Naive B cell (primary cell): Measurements from ENCODE around the gene BTBD2. TPM values are rescaled to one million over a fixed set of nuclear protein-coding genes. Genes with fewer than 3 reads are reported as not detected.

Source experiments
- ATAC-seq, 2 donors: fragments of 150-1000 bp; cut with Tn5 transposase; 2 replicates each; pipeline ENCODE4 v1.10.0; 2021; ENCODE audit warnings: low read depth in 2 of 2, mild to moderate bottlenecking in 2 of 2, moderate library complexity in 2 of 2
- DNase-seq: peaks from one replicate; pipeline ENCODE4 v3.0.0; 2022
- H3K27ac Mint-ChIP-seq, 6 donors: one replicate each; pipeline ENCODE4 v1.8.0; 2020 to 2022; ENCODE audit warnings: mild to moderate bottlenecking in 6 of 6, mixed read lengths in 6 of 6, moderate library complexity in 5 of 6, inconsistent platforms in 2 of 6
- H3K27me3 Mint-ChIP-seq, 3 donors: one replicate each; pipeline ENCODE4 v1.8.0; 2021 to 2022; ENCODE audit warnings: mixed read lengths in 3 of 3, mild to moderate bottlenecking in 1 of 3
- H3K36me3 Mint-ChIP-seq, 2 donors: one replicate each; pipeline ENCODE4 v1.8.0; 2020 to 2022; ENCODE audit warnings: mixed read lengths in 2 of 2, inconsistent platforms in 1 of 2, mild to moderate bottlenecking in 1 of 2
- H3K4me1 Mint-ChIP-seq, 3 donors: one replicate each; pipeline ENCODE4 v1.8.0; 2020 to 2022; ENCODE audit warnings: mixed read lengths in 3 of 3, inconsistent platforms in 1 of 3, mild to moderate bottlenecking in 1 of 3, moderate library complexity in 1 of 3
- H3K4me3 Mint-ChIP-seq, 8 donors: one replicate each; pipeline ENCODE4 v1.8.0; 2020 to 2022; ENCODE audit warnings: mild to moderate bottlenecking in 8 of 8, mixed read lengths in 8 of 8, moderate library complexity in 8 of 8, inconsistent platforms in 2 of 8
- H3K9me3 Mint-ChIP-seq, 7 donors: one replicate each; pipeline ENCODE4 v1.8.0; 2020 to 2022; ENCODE audit warnings: mixed read lengths in 7 of 7, mild to moderate bottlenecking in 5 of 7, inconsistent platforms in 2 of 7, moderate library complexity in 1 of 7
- polyA plus RNA-seq, 6 donors: library from polyadenylated mRNA; unstranded; fragments of 300-500 nt; fragmentation: Illumina TruSeq; gene quantifications; one replicate each; pipeline ENCODE4 v1.2.3, GENCODE V29; 2021; ENCODE audit warnings: low read depth in 6 of 6

BTBD2 gene
- polyA plus RNA-seq, 6 donors from 2014 or later = 1.7 to 9.2 (median 4.8) TPM

GRCh38 chr19:2056837-2057192, 41.3 kb upstream of the BTBD2 start:
- H3K4me1 Mint-ChIP-seq = peaks cover 30 to 59% (median 53%) of the 10 kb centered on the region in 3 donors
- H3K36me3 Mint-ChIP-seq = no peaks in the 10 kb centered on the region
- H3K27me3 Mint-ChIP-seq = no peaks in the 10 kb centered on the region
- no peak for ATAC-seq
- H3K9me3 Mint-ChIP-seq = no peaks in the 10 kb centered on the region
- peak overlapping the region in 3 of 6 donors; percentile 67 to 98 (median 71) for H3K27ac Mint-ChIP-seq
- no peak for DNase-seq
- H3K4me3 Mint-ChIP-seq = peak overlapping the region in 7 of 8 donors; percentile 14 to 77 (median 60)

GRCh38 chr19:2055931-2056836, 40.7 kb upstream of the BTBD2 start:
- Mint-ChIP-seq H3K36me3 (no peaks in the 10 kb centered on the region), H3K9me3 (no peaks in the 10 kb centered on the region), H3K4me1 (peaks cover 36 to 62% (median 59%) of the 10 kb centered on the region in 3 donors), H3K4me3 (peak overlapping the region; percentile 65 to 83 (median 76)), H3K27me3 (no peaks in the 10 kb centered on the region), H3K27ac (peak overlapping the region; percentile 68 to 99 (median 96))
- DNase-seq (no peak), ATAC-seq (no peak)

DNA sequence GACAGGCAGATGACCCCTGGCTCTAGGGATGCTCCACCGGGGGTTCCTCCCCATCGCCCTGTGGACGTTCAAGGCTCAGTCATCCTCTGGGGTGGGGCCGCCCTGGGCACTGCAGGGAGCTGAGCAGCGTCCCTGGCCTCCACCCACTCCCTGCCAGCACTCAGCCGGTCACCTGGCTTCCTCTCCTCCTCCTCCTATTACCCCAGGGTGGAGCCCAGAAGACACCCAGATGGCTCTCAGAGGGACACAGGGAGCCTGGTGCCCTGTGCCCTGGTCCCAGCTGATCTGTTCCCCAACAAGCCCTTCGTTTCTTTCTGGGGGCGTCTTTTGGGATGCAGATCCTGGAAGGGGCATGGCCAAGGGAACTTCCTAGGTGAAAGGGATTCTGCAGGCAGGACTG, 39.2 kb upstream of the BTBD2 start:
- no peaks in the 10 kb centered on the region for H3K9me3 Mint-ChIP-seq
- no peak for ATAC-seq
- H3K4me1 Mint-ChIP-seq = peaks cover 35 to 54% (median 53%) of the 10 kb centered on the region in 3 donors
- H3K27me3 Mint-ChIP-seq = no peaks in the 10 kb centered on the region
- H3K27ac Mint-ChIP-seq = peak overlapping the region; percentile 87 to 99 (median 96)
- H3K36me3 Mint-ChIP-seq = no peaks in the 10 kb centered on the region
- no peak for DNase-seq
- H3K4me3 Mint-ChIP-seq = peak overlapping the region; percentile 65 to 84 (median 76)

- ATAC-seq = no peak
- H3K4me1 Mint-ChIP-seq = peaks cover 43 to 61% (median 60%) of the 10 kb centered on the region in 3 donors
- no peaks in the 10 kb centered on the region for H3K9me3 Mint-ChIP-seq
- no peak for DNase-seq
- H3K27me3 Mint-ChIP-seq = no peaks in the 10 kb centered on the region
- peak overlapping the region; percentile 77 to 99 (median 98) for H3K27ac Mint-ChIP-seq
- no peaks in the 10 kb centered on the region for H3K36me3 Mint-ChIP-seq
- H3K4me3 Mint-ChIP-seq = peak overlapping the region in 5 of 8 donors; percentile 29 to 79 (median 52)
Measured at GRCh38 chr19:2053601-2054389, 38.3 kb upstream of the BTBD2 start.

DNA sequence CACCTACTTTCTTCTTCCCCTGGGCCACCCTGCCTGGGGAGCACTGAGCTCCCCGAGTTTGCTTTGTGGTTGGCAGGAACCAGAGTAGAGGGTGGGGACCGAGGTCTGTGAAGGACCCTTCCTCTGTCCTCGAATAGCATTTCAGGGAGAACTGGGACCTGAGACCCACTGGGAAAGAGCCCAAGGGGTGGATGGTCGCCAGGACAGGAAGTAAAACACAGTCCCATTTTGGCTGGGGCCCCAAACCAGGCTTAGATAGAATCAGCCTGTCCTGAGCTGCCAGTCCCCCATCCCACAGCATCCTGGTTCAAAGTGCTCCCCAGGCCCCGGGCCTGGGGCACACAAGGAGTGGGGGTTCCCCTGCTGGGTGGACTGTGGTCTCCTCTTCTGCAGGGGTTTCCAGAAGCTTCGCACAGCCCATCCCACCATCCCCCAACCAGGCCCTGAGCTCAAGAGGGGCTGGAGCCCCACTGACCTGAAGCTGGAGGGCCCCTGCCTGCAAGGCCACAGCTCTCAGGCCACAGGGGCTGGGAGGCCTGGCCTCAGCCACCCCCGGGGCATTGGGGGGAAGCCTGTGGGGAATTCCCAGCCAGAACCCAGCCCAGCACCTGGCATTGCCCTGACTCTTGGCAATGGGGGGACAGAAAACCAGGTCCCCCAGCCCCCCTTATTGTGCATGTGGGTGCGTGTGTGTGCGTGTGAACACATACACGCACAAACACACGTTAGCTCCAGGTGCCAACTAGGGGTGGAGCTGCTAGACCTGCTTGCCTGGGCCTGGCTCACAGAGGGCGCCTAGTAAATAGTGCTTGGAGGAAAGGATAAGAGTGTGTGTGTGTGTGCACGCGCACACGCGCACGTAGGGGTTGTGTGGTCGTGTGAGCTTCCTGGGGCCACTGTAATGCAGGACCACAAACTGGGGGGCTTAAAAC, 36.5 kb upstream of the BTBD2 start:
- Mint-ChIP-seq H3K36me3 (no peaks in the 10 kb centered on the region), H3K9me3 (no peaks in the 10 kb centered on the region), H3K4me3 (peak overlapping the region; percentile 73 to 93 (median 84)), H3K4me1 (peaks cover 42 to 63% (median 55%) of the 10 kb centered on the region in 3 donors), H3K27me3 (no peaks in the 10 kb centered on the region), H3K27ac (peak overlapping the region; percentile 98 to 99 (median 99))
- ATAC-seq (peak; percentile 39 to 46), DNase-seq (peak; percentile 83)

DNA sequence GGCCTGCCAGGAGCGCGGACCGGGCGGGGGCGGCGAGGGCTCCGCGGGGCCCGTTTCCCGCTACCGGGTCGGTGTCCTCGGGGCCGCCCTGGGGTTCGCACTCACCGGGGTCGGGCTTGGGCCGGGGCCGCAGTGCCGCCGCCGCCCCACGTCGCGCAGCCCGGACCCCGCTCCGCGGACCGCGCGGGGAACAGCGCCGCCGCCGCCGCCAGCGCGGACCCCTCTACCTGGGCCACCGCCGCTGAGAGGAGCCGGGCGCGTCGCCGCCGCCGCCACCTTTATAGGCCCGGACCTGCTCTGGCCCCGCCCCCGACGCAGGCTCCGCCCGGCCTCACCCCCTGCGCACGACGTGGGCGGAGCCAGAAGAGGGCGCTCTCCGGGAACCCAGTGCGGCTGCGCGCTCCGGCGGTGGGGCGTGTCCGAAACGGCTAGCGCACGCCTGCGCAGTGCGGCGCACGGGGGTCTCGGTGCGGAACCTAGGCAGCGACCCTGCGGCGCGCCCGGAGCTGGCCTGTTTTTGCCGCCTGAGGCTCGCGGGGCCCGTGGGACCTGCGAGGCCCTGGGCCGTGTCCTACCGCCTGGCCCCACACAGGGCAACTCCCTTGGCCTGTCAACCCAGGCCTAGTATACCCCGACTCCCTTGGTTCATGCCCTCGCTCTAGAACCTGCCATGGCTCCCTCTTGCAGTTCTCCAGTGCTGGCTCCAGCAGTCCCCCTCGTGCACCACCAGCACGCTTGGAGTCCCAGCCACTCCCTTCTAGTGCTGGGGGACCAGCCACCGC, 35.7 kb upstream of the BTBD2 start, which contains the start of gene MKNK2:
Gene MKNK2 (minus strand): TSS at position 254 of the 782 bp plus-strand sequence. CDS start 393 bp downstream, outside the sequence.
- no peaks in the 10 kb centered on the region for H3K27me3 Mint-ChIP-seq
- ATAC-seq (peak; percentile 43 to 57), DNase-seq (peak; percentile 96)
- no peaks in the 10 kb centered on the region for H3K36me3 Mint-ChIP-seq
- peak within 1 kb of the TSS; percentile 85 to 96 (median 92) for H3K4me3 Mint-ChIP-seq
- peaks cover 35 to 58% (median 57%) of the 10 kb centered on the region in 3 donors for H3K4me1 Mint-ChIP-seq
- peak within 1 kb of the TSS; percentile 98 to 99 (median 99) for H3K27ac Mint-ChIP-seq
- H3K9me3 Mint-ChIP-seq = no peaks in the 10 kb centered on the region

DNA sequence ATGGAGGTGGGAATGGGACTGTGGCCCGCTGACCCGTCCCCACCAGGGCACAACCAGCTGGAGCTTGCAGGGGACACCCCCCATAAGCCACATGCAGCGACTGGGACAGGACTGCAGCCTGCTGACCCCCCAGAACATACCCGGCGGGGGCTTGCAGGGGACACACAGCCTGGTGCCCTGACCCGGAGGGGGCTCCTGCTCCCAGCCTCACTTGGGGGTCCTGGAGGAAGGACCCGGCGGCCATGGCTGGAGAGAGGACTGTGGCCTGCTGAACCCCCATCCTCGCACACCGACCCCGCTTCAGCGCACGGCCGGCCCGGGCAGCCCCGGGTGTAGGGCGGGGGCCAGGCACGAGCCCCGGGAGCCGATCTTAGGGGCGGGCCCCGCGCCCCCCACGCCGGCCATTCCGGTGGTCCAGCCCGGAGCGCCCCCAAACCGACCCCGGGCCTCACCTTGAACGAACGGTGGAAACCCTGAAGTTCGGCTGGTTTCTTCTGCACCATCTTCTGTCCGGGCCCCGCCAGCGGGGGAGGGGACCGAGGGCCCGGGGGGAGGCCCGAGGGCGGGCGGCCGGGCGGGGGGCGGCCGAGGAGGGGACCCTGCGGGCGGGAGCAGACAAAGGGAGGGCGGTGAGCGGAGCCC, 35.0 kb upstream of the BTBD2 start:
- Mint-ChIP-seq H3K27ac (peak overlapping the region; percentile 96 to 99 (median 98)), H3K4me3 (peak overlapping the region; percentile 85 to 96 (median 92)), H3K36me3 (no peaks in the 10 kb centered on the region), H3K9me3 (no peaks in the 10 kb centered on the region), H3K4me1 (peaks cover 32 to 57% (median 54%) of the 10 kb centered on the region in 3 donors), H3K27me3 (no peaks in the 10 kb centered on the region)
- no peak for DNase-seq
- peak in 1 of 2 donors; percentile 2 for ATAC-seq

DNA sequence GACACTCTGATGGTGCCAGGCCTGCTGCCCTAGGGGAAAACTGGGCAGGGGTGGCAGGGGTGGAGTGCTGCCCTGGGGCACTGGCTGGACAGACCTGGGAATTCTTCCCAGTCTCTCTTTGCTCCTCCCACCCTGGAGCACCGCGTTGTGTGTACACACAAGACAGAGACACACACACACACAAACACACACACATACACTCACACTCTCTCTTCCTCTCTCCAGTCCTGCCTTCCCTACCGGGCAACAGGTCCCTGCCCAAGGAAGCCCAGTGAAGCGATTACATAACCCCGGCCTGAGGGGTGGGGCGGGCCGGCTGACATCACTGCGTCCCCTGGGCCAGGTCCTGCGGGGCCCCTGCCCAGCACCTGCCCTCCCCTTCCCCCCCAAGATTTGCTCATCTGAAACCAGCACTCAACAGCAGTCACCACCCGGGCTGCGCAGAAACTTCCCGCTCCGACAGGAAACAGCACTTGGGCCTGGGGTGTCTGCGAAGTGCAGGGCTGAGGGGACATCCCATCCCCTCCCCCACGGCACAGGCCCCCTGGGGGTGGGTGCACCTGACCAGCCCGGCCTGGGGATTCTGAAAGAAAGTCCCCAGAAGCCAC, 34.3 kb upstream of the BTBD2 start:
- peak; percentile 90 for DNase-seq
- Mint-ChIP-seq H3K36me3 (no peaks in the 10 kb centered on the region), H3K27me3 (no peaks in the 10 kb centered on the region), H3K4me3 (peak overlapping the region; percentile 85 to 96 (median 92)), H3K9me3 (no peaks in the 10 kb centered on the region), H3K27ac (peak overlapping the region; percentile 96 to 99 (median 98)), H3K4me1 (peaks cover 31 to 55% (median 52%) of the 10 kb centered on the region in 3 donors)
- peak; percentile 40 for ATAC-seq

- H3K4me3 Mint-ChIP-seq = peak overlapping the region; percentile 85 to 96 (median 92)
- H3K27ac Mint-ChIP-seq = peak overlapping the region; percentile 96 to 99 (median 98)
- no peaks in the 10 kb centered on the region for H3K27me3 Mint-ChIP-seq
- no peaks in the 10 kb centered on the region for H3K36me3 Mint-ChIP-seq
- DNase-seq (no peak), ATAC-seq (no peak)
- no peaks in the 10 kb centered on the region for H3K9me3 Mint-ChIP-seq
- peaks cover 30 to 55% (median 51%) of the 10 kb centered on the region in 3 donors for H3K4me1 Mint-ChIP-seq
Measured at GRCh38 chr19:2048959-2049740, 33.6 kb upstream of the BTBD2 start.

DNA sequence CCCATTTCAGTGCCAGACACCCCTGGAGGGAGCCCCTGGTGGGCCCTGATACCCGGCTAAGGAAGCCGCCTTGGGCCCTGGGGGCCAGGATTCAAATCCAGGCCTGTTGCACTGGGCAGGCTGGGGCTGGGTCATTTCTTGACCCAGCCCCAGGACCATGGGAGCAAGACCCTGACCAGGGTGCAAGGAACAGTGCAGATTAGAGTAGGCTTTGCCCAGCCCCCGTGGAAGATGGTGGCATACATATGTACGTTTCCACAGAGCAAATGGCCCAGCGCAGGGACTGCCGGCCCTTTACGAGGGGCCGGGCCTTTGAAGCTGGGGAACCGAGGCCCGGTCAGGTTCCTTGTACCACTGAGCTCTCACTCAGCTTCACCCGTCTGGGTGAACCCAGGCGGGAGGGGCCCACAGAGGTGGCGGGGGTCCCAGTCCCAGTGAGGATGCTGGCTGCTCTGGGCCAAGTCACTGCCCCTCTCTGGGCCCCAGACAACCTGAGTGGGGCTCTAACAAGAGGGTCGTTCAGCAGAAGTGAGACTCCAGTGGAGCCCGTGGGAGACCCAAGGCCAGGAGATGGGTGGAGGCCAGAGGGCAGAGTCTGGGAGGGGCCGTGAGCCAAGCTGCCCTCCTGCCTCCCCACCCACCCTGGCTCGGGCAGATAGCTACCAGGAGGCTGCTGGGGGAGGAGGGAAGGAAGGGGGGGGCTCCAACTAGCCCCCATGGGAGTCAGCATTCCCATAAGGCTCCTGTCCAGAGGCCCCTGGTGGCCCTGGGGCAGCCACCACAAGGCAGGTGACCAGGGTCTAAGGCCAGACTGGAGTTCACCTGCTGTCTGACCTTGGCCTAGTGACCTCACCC, 32.8 kb upstream of the BTBD2 start:
- DNase-seq (no peak), ATAC-seq (no peak)
- H3K27me3 Mint-ChIP-seq = no peaks in the 10 kb centered on the region
- H3K9me3 Mint-ChIP-seq = no peaks in the 10 kb centered on the region
- H3K4me3 Mint-ChIP-seq = peak overlapping the region; percentile 57 to 95 (median 87)
- H3K36me3 Mint-ChIP-seq = no peaks in the 10 kb centered on the region
- peak overlapping the region in 5 of 6 donors; percentile 62 to 99 (median 94) for H3K27ac Mint-ChIP-seq
- peaks cover 33 to 60% (median 51%) of the 10 kb centered on the region in 3 donors for H3K4me1 Mint-ChIP-seq
